ENCODE data around the gene IL17REL.
"Not testable (repeated sequence)": the region's sequence is repeated elsewhere in the genome, so short reads cannot be mapped to it uniquely, and the experiment has no call there.

Gene IL17REL

DNA sequence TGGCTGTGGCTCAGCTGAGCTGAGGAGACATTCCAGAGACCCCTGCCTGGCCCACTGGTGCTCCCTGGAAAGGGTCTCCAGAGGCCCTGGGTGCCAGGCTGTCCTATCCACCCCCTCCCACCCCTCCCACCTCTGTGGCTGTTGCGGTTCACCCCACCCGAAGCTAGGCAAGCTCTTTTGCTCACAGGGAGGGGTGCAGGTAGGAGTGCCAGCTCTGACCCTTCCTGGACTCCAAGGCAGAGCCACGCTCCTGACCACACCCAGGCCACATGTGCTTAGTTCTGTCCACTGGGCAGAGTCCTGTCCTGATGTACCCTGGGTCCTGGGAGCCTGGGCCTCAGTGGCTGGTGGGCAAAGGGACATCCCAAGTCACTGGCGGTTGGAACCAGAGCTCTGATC, 16.4 kb downstream of the IL17REL start:
- H3K4me1 ChIP-seq (ENCODE audit: control insufficient read depth, insufficient read depth, low read length): no peaks in the 10 kb centered on the region
- no peak overlapping the region for H3K9ac ChIP-seq (ENCODE audit: low read depth, low read length)
- no peaks in the 10 kb centered on the region for H3K9me3 ChIP-seq (ENCODE audit: control insufficient read depth, insufficient read depth, low read length)
- no peak overlapping the region for H3K4me3 ChIP-seq (ENCODE audit: low read depth, low read length)
- H3K27me3 ChIP-seq (ENCODE audit: control insufficient read depth, insufficient read depth, low read length): peaks cover 12% of the 10 kb centered on the region
- no peaks in the 10 kb centered on the region for H3K36me3 ChIP-seq (ENCODE audit: control insufficient read depth, insufficient read depth, low read length)

DNA sequence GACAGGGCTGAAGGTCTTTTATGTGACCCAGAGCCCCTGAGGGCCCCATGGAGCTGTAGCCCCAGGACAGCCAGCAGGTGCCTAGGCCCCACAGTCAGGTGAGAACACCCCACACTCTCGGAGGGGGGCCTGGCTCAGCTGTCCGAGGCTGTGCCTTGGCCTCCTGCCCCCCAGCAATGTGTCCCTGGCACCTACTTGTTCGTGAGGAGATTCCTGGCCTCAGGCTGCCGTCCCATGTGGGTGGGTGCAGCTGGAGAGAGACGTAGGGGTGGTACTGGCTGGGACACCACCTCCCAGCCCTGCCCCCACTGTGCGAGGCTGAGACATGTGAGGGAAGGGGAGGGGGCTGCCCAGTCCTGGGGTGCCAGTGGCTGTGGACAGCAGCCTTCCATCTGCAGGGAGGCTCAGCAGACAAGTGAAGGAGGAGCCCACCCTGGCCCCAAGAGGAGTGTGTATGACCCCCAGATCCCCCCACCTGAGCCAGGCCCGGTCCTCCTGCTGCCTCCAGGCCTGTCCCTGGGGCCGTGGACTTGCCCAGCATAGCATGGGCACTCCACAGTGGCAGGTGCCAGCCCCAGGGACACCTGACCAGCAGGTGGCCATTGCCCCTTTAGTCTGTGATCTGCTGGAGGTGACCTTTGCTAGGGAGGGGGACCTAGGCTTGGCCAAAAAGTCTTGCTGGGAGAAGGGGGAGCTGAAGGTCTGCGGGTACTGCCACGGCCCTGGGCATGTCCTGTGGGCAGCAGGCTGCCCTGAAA, 17.0 kb downstream of the IL17REL start:
- Histone ChIP-seq H3K9me3 (ENCODE audit: control insufficient read depth, insufficient read depth, low read length) (no peaks in the 10 kb centered on the region), H3K27me3 (ENCODE audit: control insufficient read depth, insufficient read depth, low read length) (peaks cover 8% of the 10 kb centered on the region), H3K9ac (ENCODE audit: low read depth, low read length) (no peak overlapping the region), H3K4me1 (ENCODE audit: control insufficient read depth, insufficient read depth, low read length) (no peaks in the 10 kb centered on the region), H3K4me3 (ENCODE audit: low read depth, low read length) (no peak overlapping the region), H3K36me3 (ENCODE audit: control insufficient read depth, insufficient read depth, low read length) (no peaks in the 10 kb centered on the region)

- Histone ChIP-seq H3K4me3 (ENCODE audit: low read depth, low read length) (no peak overlapping the region), H3K36me3 (ENCODE audit: control insufficient read depth, insufficient read depth, low read length) (no peaks in the 10 kb centered on the region), H3K9me3 (ENCODE audit: control insufficient read depth, insufficient read depth, low read length) (no peaks in the 10 kb centered on the region), H3K27me3 (ENCODE audit: control insufficient read depth, insufficient read depth, low read length) (peaks cover 3% of the 10 kb centered on the region), H3K9ac (ENCODE audit: low read depth, low read length) (no peak overlapping the region), H3K4me1 (ENCODE audit: control insufficient read depth, insufficient read depth, low read length) (no peaks in the 10 kb centered on the region)
Observed at GRCh38 chr22:49995041-49995360, 17.6 kb downstream of the IL17REL start.

GRCh38 chr22:49994361-49995040, 18.1 kb downstream of the IL17REL start:
- H3K36me3 ChIP-seq (ENCODE audit: control insufficient read depth, insufficient read depth, low read length): no peaks in the 10 kb centered on the region
- H3K9me3 ChIP-seq (ENCODE audit: control insufficient read depth, insufficient read depth, low read length): no peaks in the 10 kb centered on the region
- no peak overlapping the region for H3K4me3 ChIP-seq (ENCODE audit: low read depth, low read length)
- H3K27me3 ChIP-seq (ENCODE audit: control insufficient read depth, insufficient read depth, low read length): no peaks in the 10 kb centered on the region
- H3K4me1 ChIP-seq (ENCODE audit: control insufficient read depth, insufficient read depth, low read length): no peaks in the 10 kb centered on the region
- H3K9ac ChIP-seq (ENCODE audit: low read depth, low read length): no peak overlapping the region

DNA sequence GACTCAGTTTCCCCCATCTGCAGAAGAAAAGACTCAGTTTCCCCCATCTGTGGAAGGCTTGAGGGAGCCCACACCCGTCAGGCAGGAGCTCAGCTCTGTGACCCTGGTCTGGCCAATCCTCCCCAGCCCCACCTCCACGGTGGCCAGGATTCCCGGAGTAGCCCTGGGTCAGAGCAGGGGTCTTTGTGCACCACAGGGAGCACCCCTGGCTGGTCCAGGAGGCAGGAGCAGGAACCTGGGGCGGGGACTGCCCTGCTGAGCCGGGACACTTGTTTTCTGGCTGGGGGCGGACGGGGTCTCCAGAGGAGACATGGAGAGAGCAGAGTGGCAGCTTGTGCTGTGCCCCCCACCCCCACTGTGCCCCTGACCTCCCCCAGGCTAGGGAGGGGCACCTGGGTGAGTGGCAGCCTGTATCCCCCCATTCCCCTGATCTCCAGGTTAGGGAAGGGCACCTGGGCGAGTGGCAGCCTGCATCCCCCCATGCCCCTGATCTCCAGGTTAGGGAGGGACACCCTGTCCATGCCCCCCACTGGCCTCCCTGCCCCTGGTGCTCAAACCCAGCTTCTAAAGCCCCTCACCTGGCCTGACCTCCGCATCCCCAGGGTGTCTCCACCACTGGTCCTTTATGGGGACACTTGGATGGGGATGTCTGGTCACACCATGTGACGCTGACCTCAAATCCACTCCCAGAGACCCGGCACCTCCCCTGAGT, 18.8 kb downstream of the IL17REL start:
- H3K4me1 ChIP-seq (ENCODE audit: control insufficient read depth, insufficient read depth, low read length): no peaks in the 10 kb centered on the region
- no peaks in the 10 kb centered on the region for H3K9me3 ChIP-seq (ENCODE audit: control insufficient read depth, insufficient read depth, low read length)
- no peak overlapping the region for H3K9ac ChIP-seq (ENCODE audit: low read depth, low read length)
- no peaks in the 10 kb centered on the region for H3K27me3 ChIP-seq (ENCODE audit: control insufficient read depth, insufficient read depth, low read length)
- H3K4me3 ChIP-seq (ENCODE audit: low read depth, low read length): no peak overlapping the region
- no peaks in the 10 kb centered on the region for H3K36me3 ChIP-seq (ENCODE audit: control insufficient read depth, insufficient read depth, low read length)

DNA sequence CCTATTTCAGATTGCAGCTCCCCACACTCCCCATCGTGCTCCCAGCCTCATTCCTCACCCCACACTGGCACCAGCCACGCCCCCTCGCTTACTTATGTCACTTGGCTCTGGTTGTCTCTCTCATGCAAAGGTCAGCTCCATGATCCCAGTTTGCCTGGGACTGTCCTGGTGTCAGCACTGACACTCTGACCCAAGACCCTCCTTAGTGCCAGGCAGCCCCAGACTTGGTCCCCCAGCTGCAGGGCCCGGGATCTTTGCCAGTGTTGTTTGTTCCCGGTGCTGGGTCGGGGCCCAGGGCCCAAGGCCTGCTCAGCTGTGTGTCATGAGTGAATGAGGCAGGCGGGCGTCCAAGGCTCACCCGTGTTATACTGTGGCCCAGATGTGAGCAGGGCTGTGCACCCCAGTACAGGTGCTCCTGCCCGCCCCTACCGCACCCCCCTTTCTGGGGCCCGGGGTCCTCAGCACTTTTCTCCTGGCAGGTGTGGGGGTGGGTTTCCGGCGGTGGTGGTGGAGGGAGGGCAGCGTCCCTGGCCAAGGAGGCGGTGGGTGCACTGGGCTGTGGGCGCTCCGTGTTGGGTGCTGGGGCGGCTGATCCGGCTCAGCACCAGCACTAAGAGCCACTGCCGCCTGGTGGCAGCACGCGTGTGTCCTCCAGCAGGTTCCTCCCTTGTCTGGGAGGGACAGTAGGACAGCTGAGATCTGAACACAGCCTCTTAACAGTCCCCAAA, 19.5 kb downstream of the IL17REL start:
- Histone ChIP-seq H3K36me3 (ENCODE audit: control insufficient read depth, insufficient read depth, low read length) (no peaks in the 10 kb centered on the region), H3K9me3 (ENCODE audit: control insufficient read depth, insufficient read depth, low read length) (no peaks in the 10 kb centered on the region), H3K27me3 (ENCODE audit: control insufficient read depth, insufficient read depth, low read length) (no peaks in the 10 kb centered on the region), H3K4me3 (ENCODE audit: low read depth, low read length) (no peak overlapping the region), H3K9ac (ENCODE audit: low read depth, low read length) (no peak overlapping the region), H3K4me1 (ENCODE audit: control insufficient read depth, insufficient read depth, low read length) (no peaks in the 10 kb centered on the region)

GRCh38 chr22:49991907-49992533, 20.5 kb downstream of the IL17REL start:
- Histone ChIP-seq H3K36me3 (ENCODE audit: control insufficient read depth, insufficient read depth, low read length) (no peaks in the 10 kb centered on the region), H3K4me3 (ENCODE audit: low read depth, low read length) (no peak overlapping the region), H3K9me3 (ENCODE audit: control insufficient read depth, insufficient read depth, low read length) (no peaks in the 10 kb centered on the region), H3K9ac (ENCODE audit: low read depth, low read length) (no peak overlapping the region), H3K4me1 (ENCODE audit: control insufficient read depth, insufficient read depth, low read length) (no peaks in the 10 kb centered on the region), H3K27me3 (ENCODE audit: control insufficient read depth, insufficient read depth, low read length) (no peaks in the 10 kb centered on the region)

- Histone ChIP-seq H3K36me3 (ENCODE audit: control insufficient read depth, insufficient read depth, low read length) (no peaks in the 10 kb centered on the region), H3K4me3 (ENCODE audit: low read depth, low read length) (no peak overlapping the region), H3K4me1 (ENCODE audit: control insufficient read depth, insufficient read depth, low read length) (no peaks in the 10 kb centered on the region), H3K27me3 (ENCODE audit: control insufficient read depth, insufficient read depth, low read length) (no peaks in the 10 kb centered on the region), H3K9ac (ENCODE audit: low read depth, low read length) (no peak overlapping the region), H3K9me3 (ENCODE audit: control insufficient read depth, insufficient read depth, low read length) (no peaks in the 10 kb centered on the region)
Observed at GRCh38 chr22:49991167-49991566, 21.4 kb downstream of the IL17REL start.

DNA sequence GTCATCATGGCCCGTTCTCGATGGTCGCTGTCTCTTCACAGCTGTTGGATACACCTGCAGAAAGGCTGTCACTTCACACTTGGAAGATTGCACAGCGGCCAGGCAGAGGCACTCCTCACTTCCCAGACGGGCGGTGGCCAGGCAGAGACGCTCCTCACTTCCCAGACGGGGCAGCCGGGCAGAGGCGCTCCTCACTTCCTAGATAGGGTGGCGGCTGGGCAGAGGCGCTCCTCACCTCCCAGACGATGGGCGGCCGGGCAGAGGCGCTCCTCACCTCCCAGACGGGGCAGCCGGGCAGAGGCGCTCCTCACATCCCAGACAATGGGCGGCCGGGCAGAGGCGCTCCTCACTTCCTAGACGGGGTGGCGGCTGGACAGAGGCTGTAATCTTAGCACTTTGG, 22.7 kb downstream of the IL17REL start:
- H3K4me1 ChIP-seq (ENCODE audit: control insufficient read depth, insufficient read depth, low read length); H3K9me3 ChIP-seq (ENCODE audit: control insufficient read depth, insufficient read depth, low read length); H3K27me3 ChIP-seq (ENCODE audit: control insufficient read depth, insufficient read depth, low read length); H3K36me3 ChIP-seq (ENCODE audit: control insufficient read depth, insufficient read depth, low read length); H3K9ac ChIP-seq (ENCODE audit: low read depth, low read length); H3K4me3 ChIP-seq (ENCODE audit: low read depth, low read length): not testable (repeated sequence)

DNA sequence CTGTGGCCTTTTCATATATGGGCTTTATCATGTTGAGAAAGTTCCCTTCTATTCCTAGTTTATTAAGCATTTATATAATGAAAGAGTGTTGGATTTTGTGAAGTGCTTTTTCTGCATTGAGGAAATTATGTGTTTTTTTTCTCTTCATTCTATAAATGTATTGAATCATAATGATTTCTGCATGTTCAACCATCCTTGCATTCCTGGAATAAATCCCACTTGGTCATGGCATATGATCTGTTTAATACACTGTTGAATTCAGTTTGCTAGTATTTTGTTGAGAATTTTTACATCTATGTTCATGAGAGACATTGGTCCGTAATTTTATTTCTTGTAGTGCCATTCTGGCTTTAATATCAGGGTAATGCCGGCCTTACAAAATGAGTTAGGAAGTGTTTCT, 26.2 kb downstream of the IL17REL start:
- H3K4me1 ChIP-seq (ENCODE audit: control insufficient read depth, insufficient read depth, low read length): no peaks in the 10 kb centered on the region
- H3K27me3 ChIP-seq (ENCODE audit: control insufficient read depth, insufficient read depth, low read length): peaks cover 16% of the 10 kb centered on the region
- H3K4me3 ChIP-seq (ENCODE audit: low read depth, low read length): no peak overlapping the region
- no peaks in the 10 kb centered on the region for H3K36me3 ChIP-seq (ENCODE audit: control insufficient read depth, insufficient read depth, low read length)
- no peaks in the 10 kb centered on the region for H3K9me3 ChIP-seq (ENCODE audit: control insufficient read depth, insufficient read depth, low read length)
- H3K9ac ChIP-seq (ENCODE audit: low read depth, low read length): no peak overlapping the region
